HG02798 (cell line): ENCODE results near the gene DUXA.

Experiments used
- ATAC-seq: cut with Tn5 transposase; IDR thresholded peaks from one replicate; pipeline ENCODE4 v1.9.1; 2021; ENCODE audit warnings: mild to moderate bottlenecking; ENCODE audit not compliant: unreplicated experiment, poor library complexity

DUXA gene

GRCh38 chr19:57106722-57107235 is 60.5 kb downstream of the DUXA start:
- no peak for ATAC-seq

- ATAC-seq: no peak
Measured at GRCh38 chr19:57105976-57106721, 61.1 kb downstream of the DUXA start.
